GM19455 (cell line): ENCODE results near the gene CCDC175.

ENCODE experiments used
- ATAC-seq: cut with Tn5 transposase; IDR thresholded peaks from one replicate; pipeline ENCODE4 v1.9.1; 2021; ENCODE audit not compliant: unreplicated experiment

The CCDC175 gene

GRCh38 chr14:59483363-59483762 is 93.2 kb downstream of the CCDC175 start:
- no peak for ATAC-seq

GRCh38 chr14:59482541-59483331 is 93.9 kb downstream of the CCDC175 start:
- ATAC-seq: no peak

- ATAC-seq: no peak
Observed at GRCh38 chr14:59481871-59482540, 94.6 kb downstream of the CCDC175 start.

- no peak for ATAC-seq
Observed at GRCh38 chr14:59481407-59481806, 95.2 kb downstream of the CCDC175 start.

GRCh38 chr14:59480166-59480565 is 96.4 kb downstream of the CCDC175 start:
- ATAC-seq: no peak

GRCh38 chr14:59478540-59478939 is 98.1 kb downstream of the CCDC175 start:
- no peak for ATAC-seq

GRCh38 chr14:59475709-59476108 is 100.9 kb downstream of the CCDC175 start:
- no peak for ATAC-seq

- ATAC-seq: no peak
Observed at GRCh38 chr14:59474172-59474571, 102.4 kb downstream of the CCDC175 start.

GRCh38 chr14:59465316-59466135 is 111.1 kb downstream of the CCDC175 start, which contains the start of gene GPR135:
Gene GPR135 (minus strand): TSS chr14:59465380. CDS start chr14:59465226, 154 bp downstream.
- ATAC-seq: peak; percentile 26

- peak; percentile 70 for ATAC-seq
Observed at GRCh38 chr14:59464486-59465315, 111.9 kb downstream of the CCDC175 start.

GRCh38 chr14:59463787-59464485 is 112.7 kb downstream of the CCDC175 start:
- peak; percentile 52 for ATAC-seq

- ATAC-seq: no peak
Observed at GRCh38 chr14:59461891-59462290, 114.7 kb downstream of the CCDC175 start.

GRCh38 chr14:59460378-59460777 is 116.2 kb downstream of the CCDC175 start:
- no peak for ATAC-seq

- ATAC-seq: no peak
Observed at GRCh38 chr14:59458486-59458885, 118.1 kb downstream of the CCDC175 start.

- no peak for ATAC-seq
Observed at GRCh38 chr14:59455411-59455810, 121.2 kb downstream of the CCDC175 start.
